Mesothelial cell of epicardium (in vitro differentiated cells): ENCODE results near the gene HAUS8. TPM values are rescaled to one million over a fixed set of nuclear protein-coding genes. Genes with fewer than 3 reads are reported as not detected.
A peak's percentile ranks its signal among the peaks of the same experiment; 100 is the strongest.

Experiments
- DNase-seq, 2 experiments: peaks; one replicate each; pipeline ENCODE4 v3.0.0; 2021; ENCODE audit warnings: low spot score in 2 of 2; ENCODE audit not compliant: unreplicated experiment in 2 of 2
- H3K27ac Mint-ChIP-seq: 2 replicates; pipeline ENCODE4 v1.8.0; 2021; ENCODE audit warnings: mixed read lengths
- H3K27me3 Mint-ChIP-seq: 2 replicates; pipeline ENCODE4 v1.8.0; 2021; ENCODE audit warnings: low read depth, mixed read lengths
- H3K36me3 Mint-ChIP-seq: 2 replicates; pipeline ENCODE4 v1.8.0; 2021; ENCODE audit warnings: mixed read lengths
- H3K4me1 Mint-ChIP-seq: 2 replicates; pipeline ENCODE4 v1.8.0; 2021; ENCODE audit warnings: mixed read lengths
- H3K4me3 Mint-ChIP-seq: 2 replicates; pipeline ENCODE4 v1.8.0; 2021; ENCODE audit warnings: mild to moderate bottlenecking, moderate library complexity, mixed read lengths
- H3K9me3 Mint-ChIP-seq: 2 replicates; pipeline ENCODE4 v1.8.0; 2021; ENCODE audit warnings: mixed read lengths
- CTCF ChIP-seq: fragments of 200-600 bp; sonication (generic); IDR thresholded peaks from one replicate; pipeline ENCODE4 v1.5.0; 2021; ENCODE audit warnings: antibody characterized with exemption; ENCODE audit not compliant: unreplicated experiment
- total RNA-seq: library from RNA; stranded (reverse); gene quantifications from 3 replicates; pipeline ENCODE4 v1.2.1, GENCODE V29; 2021

HAUS8 gene
- 11.9 to 14.7 TPM (median 13.3 TPM) in 3 replicates for total RNA-seq

GRCh38 chr19:17075035-17075863, at the start of gene HAUS8, which contains the start of gene MYO9B:
Gene HAUS8 (minus strand): TSS chr19:17075452. CDS start chr19:17075422, 30 bp downstream.
Gene MYO9B (plus strand): TSS chr19:17075777. CDS start chr19:17101718, 25,941 bp downstream.
- Mint-ChIP-seq H3K36me3 (peaks cover 4% of the 10 kb centered on the region), H3K27ac (peak within 1 kb of the TSS; percentile 96), H3K9me3 (no peaks in the 10 kb centered on the region), H3K27me3 (no peaks in the 10 kb centered on the region), H3K4me1 (peaks cover 35% of the 10 kb centered on the region), H3K4me3 (peak within 1 kb of the TSS; percentile 94)
- peak; percentile 99 to 100 for DNase-seq
- TF ChIP-seq CTCF, result no peak

GRCh38 chr19:17124025-17124424, 48.8 kb upstream of the HAUS8 start:
- Mint-ChIP-seq H3K4me3 (no peak overlapping the region), H3K27me3 (no peaks in the 10 kb centered on the region), H3K4me1 (peaks cover 15% of the 10 kb centered on the region), H3K36me3 (peaks cover 15% of the 10 kb centered on the region), H3K27ac (no peak overlapping the region), H3K9me3 (no peaks in the 10 kb centered on the region)
- no peak for DNase-seq
- TF ChIP-seq CTCF, result no peak

- peaks cover 10% of the 10 kb centered on the region for H3K36me3 Mint-ChIP-seq
Measured at GRCh38 chr19:17123041-17123440, 47.8 kb upstream of the HAUS8 start.

GRCh38 chr19:17121736-17122293, 46.6 kb upstream of the HAUS8 start:
- no peak overlapping the region for H3K27ac Mint-ChIP-seq
- H3K4me3 Mint-ChIP-seq, result no peak overlapping the region
- H3K36me3 Mint-ChIP-seq, result peaks cover 10% of the 10 kb centered on the region
- no peak for TF ChIP-seq CTCF
- H3K27me3 Mint-ChIP-seq, result no peaks in the 10 kb centered on the region
- DNase-seq, result no peak
- H3K9me3 Mint-ChIP-seq, result no peaks in the 10 kb centered on the region
- peaks cover 15% of the 10 kb centered on the region for H3K4me1 Mint-ChIP-seq

More at GRCh38 chr19:17123041-17123440, 47.8 kb upstream of the HAUS8 start:
- H3K4me3 Mint-ChIP-seq, result no peak overlapping the region
- peaks cover 15% of the 10 kb centered on the region for H3K4me1 Mint-ChIP-seq
- H3K27me3 Mint-ChIP-seq, result no peaks in the 10 kb centered on the region
- DNase-seq, result no peak
- no peak for TF ChIP-seq CTCF
- H3K9me3 Mint-ChIP-seq, result no peaks in the 10 kb centered on the region
- H3K27ac Mint-ChIP-seq, result no peak overlapping the region

- H3K27me3 Mint-ChIP-seq, result no peaks in the 10 kb centered on the region
- DNase-seq, result no peak
- no peaks in the 10 kb centered on the region for H3K9me3 Mint-ChIP-seq
- no peak for TF ChIP-seq CTCF
- H3K4me1 Mint-ChIP-seq, result no peaks in the 10 kb centered on the region
- no peak overlapping the region for H3K27ac Mint-ChIP-seq
- H3K36me3 Mint-ChIP-seq, result peaks cover 12% of the 10 kb centered on the region
- H3K4me3 Mint-ChIP-seq, result no peak overlapping the region
Measured at GRCh38 chr19:17118957-17119356, 43.7 kb upstream of the HAUS8 start.
